HepG2 (cell line): ENCODE results near the gene ZNF483. TPM values are rescaled to one million over a fixed set of nuclear protein-coding genes. Genes with fewer than 3 reads are reported as not detected.
"Not testable (repeated sequence)": the region's sequence is repeated elsewhere in the genome, so short reads cannot be mapped to it uniquely, and the experiment has no call there.

Source experiments
- ATAC-seq: fragments of 200-7000 bp; cut with Tn5 transposase; 3 replicates; pipeline ENCODE4 v1.9.1; 2020; ENCODE audit warnings: mild to moderate bottlenecking, moderate library complexity
- BruUV-seq: library from RNA; stranded (reverse); fragments of 400-500 nt; replicated peaks from 2 replicates; lab custom pipeline; 2021; lab: Mats Ljungman, UMichigan
- CTCF ChIA-PET: fragments of 300-600 bp; formaldehyde crosslinking; extraction: SDS; loops from one replicate; lab custom pipeline; 2021; ENCODE audit warnings: low total read pairs, inconsistent platforms, low intra/inter-chr PET ratio; lab: Yijun Ruan, JAX
- POLR2A ChIA-PET: fragments of 350-600 bp; sonication (Branson Sonifier 250); formaldehyde crosslinking; loops from one replicate; lab custom pipeline; 2020; ENCODE audit warnings: antibody characterized with exemption, inconsistent platforms; lab: Yijun Ruan, JAX
- DNase-seq: peaks from one replicate; pipeline ENCODE4 v3.0.0-alpha.2; 2015; ENCODE audit warnings: low spot score
- FAIRE-seq: peaks from 3 replicates; lab custom pipeline; 2011; peaks lifted over from hg19 to GRCh38; lab: Jason Lieb, UNC
- H2AFZ ChIP-seq: one replicate; pipeline ENCODE4 v1.6.1; 2011; ENCODE audit warnings: low read length, inconsistent platforms
- H3K27ac ChIP-seq: fragments of 300-600 bp; 3 replicates; pipeline ENCODE4 v1.8.0; 2011; ENCODE audit warnings: mixed run types, mild to moderate bottlenecking, mixed read lengths, low read length, inconsistent platforms; ENCODE audit not compliant: insufficient read depth; ENCODE audit errors: extremely low read length
- H3K27me3 ChIP-seq, 2 experiments: fragments of 200-600 bp in 1 of 2; 2 replicates in 1 of 2; 3 replicates in 1 of 2; pipeline versions ENCODE4 v1.6.0 to v1.8.0; 2011; ENCODE audit warnings: low read length in 2 of 2, mild to moderate bottlenecking in 2 of 2, moderate library complexity in 2 of 2, inconsistent platforms in 1 of 2; ENCODE audit not compliant: insufficient read depth in 2 of 2, control insufficient read depth in 1 of 2
- H3K36me3 ChIP-seq, 2 experiments: fragments of 200-600 bp in 1 of 2; replicated peaks in 1 of 2; 2 replicates in 1 of 2; 3 replicates in 1 of 2; pipeline versions ENCODE4 v1.5.1 to v1.8.0; 2011; ENCODE audit warnings: low read length in 2 of 2, inconsistent platforms in 1 of 2; ENCODE audit not compliant: insufficient read depth in 2 of 2, control insufficient read depth in 1 of 2
- H3K4me1 ChIP-seq: 2 replicates; pipeline ENCODE4 v1.5.1; 2012; ENCODE audit warnings: low read length, inconsistent platforms; ENCODE audit not compliant: insufficient read depth
- H3K4me2 ChIP-seq: 2 replicates; pipeline ENCODE4 v1.6.0; 2011; ENCODE audit warnings: low read depth, low read length, inconsistent platforms
- H3K4me3 ChIP-seq, 3 experiments: fragments of 200-600 bp in 1 of 3; sonication (generic), shearing (Covaris generic) in 1 of 3; replicated peaks in 1 of 3; 2 replicates each; pipeline ENCODE4 v1.5.1; 2011 to 2016; ENCODE audit warnings: low read length in 3 of 3, inconsistent platforms in 2 of 3, low read depth in 2 of 3, mild to moderate bottlenecking in 2 of 3, control low read depth in 1 of 3, mixed read lengths in 1 of 3; ENCODE audit not compliant: insufficient read depth in 1 of 3
- H3K79me2 ChIP-seq: one replicate; pipeline ENCODE4 v1.6.1; 2011; ENCODE audit warnings: low read length, inconsistent platforms; ENCODE audit not compliant: insufficient read depth
- H3K9ac ChIP-seq: 2 replicates; pipeline ENCODE4 v1.6.0; 2011; ENCODE audit warnings: mild to moderate bottlenecking, low read depth, low read length, inconsistent platforms; ENCODE audit not compliant: insufficient read depth
- H3K9me3 ChIP-seq: 2 replicates; pipeline ENCODE4 v1.5.1; 2012; ENCODE audit warnings: mild to moderate bottlenecking, low read length
- H4K20me1 ChIP-seq: 2 replicates; pipeline ENCODE4 v1.6.0; 2011; ENCODE audit warnings: inconsistent platforms, mild to moderate bottlenecking, low read length, moderate library complexity; ENCODE audit not compliant: insufficient read depth
- WGBS: methylation state at CpG from one replicate; pipeline ENCODE4 v1.1.6; 2017; ENCODE audit warnings: low lambda C conversion rate; 5-methylcytosine and 5-hydroxymethylcytosine counted together
- in situ Hi-C: cut with HindIII; loops from 2 replicates; pipeline ENCODE4 v1.10.0; 2017; ENCODE audit warnings: low pct_unique_long_range_greater_than_20kb; ENCODE audit not compliant: extremely low pct_ligation_motif_present
- intact Hi-C: fragments of 100-400 bp; cut with micrococcal nuclease; formaldehyde crosslinking; loops from one replicate; pipeline ENCODE4 v1.10.0; 2022; ENCODE audit not compliant: unreplicated experiment
- polyA plus RNA-seq, 8 experiments: library from polyadenylated mRNA; depleted of rRNA in 3 of 8; stranded (reverse) in 7 of 8; unstranded in 1 of 8; fragments of >200 nt; fragmentation: Illumina TruSeq in 4 of 8; extraction: Trizol in 4 of 8; gene quantifications; 2 replicates each; pipeline versions ENCODE4 v1.2.1 to v1.2.3, GENCODE V29; 2011 to 2016; ENCODE audit warnings: low read depth in 4 of 8, missing spikeins in 1 of 8, mixed read lengths in 1 of 8; ENCODE audit not compliant: insufficient read depth in 1 of 8
- total RNA-seq, 5 experiments: library from RNA; depleted of rRNA; stranded (reverse); fragments of >200 nt; fragmentation: Illumina TruSeq; extraction: Trizol; gene quantifications; 2 replicates each; pipeline ENCODE4 v1.2.3, GENCODE V29; 2016; ENCODE audit warnings: low read depth in 1 of 5
- TF ChIP-seq, protein P1 (sequence below): sonication (generic); formaldehyde crosslinking; IDR thresholded peaks from 2 replicates; pipeline ENCODE4 v1.4.0; 2020; ENCODE audit warnings: mild to moderate bottlenecking, missing genetic modification reagents

Gene ZNF483
- total and polyA plus RNA-seq, 2 of the 13 experiments (the other 11 are each of a cell fraction or from before 2014, with no cell fraction given) = 2.0 to 9.5 TPM

DNA sequence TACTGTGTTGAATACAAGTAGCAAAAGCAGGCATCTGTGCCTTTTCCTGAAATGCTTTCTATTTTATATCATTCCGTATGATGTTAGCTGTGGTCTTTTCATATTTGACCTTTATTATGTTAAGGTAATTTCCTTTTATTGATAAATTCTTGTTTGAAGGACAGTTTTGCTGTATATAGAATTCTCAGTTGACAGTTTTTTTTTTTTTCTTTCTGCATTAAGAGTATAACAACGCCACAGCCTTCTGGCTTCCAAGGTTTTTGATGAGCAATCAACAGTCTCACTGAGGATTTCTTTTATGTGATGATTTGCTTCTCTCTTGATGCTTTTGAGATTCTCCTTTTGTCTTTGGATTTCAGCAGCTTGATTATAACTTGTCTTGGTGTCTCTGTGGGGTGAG is 23.6 kb downstream of the ZNF483 start:
- 94% methylated on average over 2 of the region's 2 CpGs for WGBS
- intact Hi-C loops (no loop called here), in situ Hi-C loops (no loop called here)
- POLR2A ChIA-PET = no interaction called here
- FAIRE-seq (no peak), ATAC-seq (no peak), DNase-seq (no peak)
- TF ChIP-seq, protein P1, sequence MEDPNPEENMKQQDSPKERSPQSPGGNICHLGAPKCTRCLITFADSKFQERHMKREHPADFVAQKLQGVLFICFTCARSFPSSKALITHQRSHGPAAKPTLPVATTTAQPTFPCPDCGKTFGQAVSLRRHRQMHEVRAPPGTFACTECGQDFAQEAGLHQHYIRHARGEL (CRISPR knock-in tag) = no peak
- Histone ChIP-seq H3K27ac (no peak overlapping the region), H3K4me2 (no peak overlapping the region), H3K9me3 (peaks cover 66% of the 10 kb centered on the region), H3K9ac (no peak overlapping the region), H2AFZ (no peak overlapping the region), H3K79me2 (no peaks in the 10 kb centered on the region), H3K4me3 (no peak overlapping the region), H3K36me3 (no peaks in the 10 kb centered on the region), H3K4me1 (no peaks in the 10 kb centered on the region), H3K27me3 (no peaks in the 10 kb centered on the region), H4K20me1 (no peaks in the 10 kb centered on the region)
- CTCF ChIA-PET = no interaction called here
- BruUV-seq = no TSS peak

DNA sequence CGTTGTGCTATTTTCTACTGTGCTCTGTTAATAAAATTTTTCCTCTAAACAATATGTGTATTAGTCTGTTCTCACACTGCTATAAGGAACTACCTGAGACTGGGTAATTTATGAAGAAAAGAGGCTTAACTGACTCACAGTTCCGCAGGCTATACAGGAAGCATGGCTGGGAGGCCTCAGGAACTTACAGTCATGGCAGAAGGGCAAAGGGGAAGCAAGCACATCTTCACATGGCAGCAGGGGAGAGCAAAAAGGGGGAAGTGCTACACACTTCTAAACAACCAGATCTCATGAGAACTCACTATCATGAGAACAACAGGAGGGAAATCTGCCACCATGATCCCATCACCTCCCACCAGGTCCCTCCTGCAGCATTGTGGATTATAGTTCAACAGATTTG is 30.4 kb downstream of the ZNF483 start:
- H3K27ac ChIP-seq, H3K4me1 ChIP-seq, DNase-seq, H3K27me3 ChIP-seq, H3K4me3 ChIP-seq, H2AFZ ChIP-seq, H3K79me2 ChIP-seq, FAIRE-seq, H3K9ac ChIP-seq, BruUV-seq, H3K36me3 ChIP-seq, intact Hi-C loops, H4K20me1 ChIP-seq, CTCF ChIA-PET, H3K4me2 ChIP-seq, in situ Hi-C loops, POLR2A ChIA-PET, ATAC-seq: not testable (repeated sequence)
- 45% methylated on average over 2 of the region's 2 CpGs for WGBS
- H3K9me3 ChIP-seq = peaks cover 26% of the 10 kb centered on the region
